HG03064 (cell line): ENCODE results near the gene ZNF638.

Source experiments
- ATAC-seq: cut with Tn5 transposase; IDR thresholded peaks from one replicate; pipeline ENCODE4 v1.9.1; 2021; ENCODE audit warnings: low read depth; ENCODE audit not compliant: unreplicated experiment

The ZNF638 gene

GRCh38 chr2:71454221-71455010 lies 122.8 kb downstream of the ZNF638 start:
- no peak for ATAC-seq

- no peak for ATAC-seq
Observed at GRCh38 chr2:71455011-71455740, 123.6 kb downstream of the ZNF638 start.

GRCh38 chr2:71455741-71456569 lies 124.4 kb downstream of the ZNF638 start:
- no peak for ATAC-seq

- ATAC-seq: no peak
Observed at GRCh38 chr2:71456617-71457016, 125.0 kb downstream of the ZNF638 start.

GRCh38 chr2:71457123-71457915 lies 125.7 kb downstream of the ZNF638 start:
- no peak for ATAC-seq

GRCh38 chr2:71457923-71458322 lies 126.3 kb downstream of the ZNF638 start:
- no peak for ATAC-seq

- ATAC-seq: no peak
Observed at GRCh38 chr2:71458413-71459083, 127.0 kb downstream of the ZNF638 start.

GRCh38 chr2:71459084-71459431 lies 127.5 kb downstream of the ZNF638 start:
- no peak for ATAC-seq

- ATAC-seq: no peak
Observed at GRCh38 chr2:71460056-71460455, 128.5 kb downstream of the ZNF638 start.

GRCh38 chr2:71460595-71461303 lies 129.2 kb downstream of the ZNF638 start:
- no peak for ATAC-seq

GRCh38 chr2:71461304-71461671 lies 129.7 kb downstream of the ZNF638 start:
- no peak for ATAC-seq

GRCh38 chr2:71462056-71462605 lies 130.5 kb downstream of the ZNF638 start:
- ATAC-seq: no peak

- ATAC-seq: no peak
Observed at GRCh38 chr2:71462641-71463341, 131.2 kb downstream of the ZNF638 start.

- no peak for ATAC-seq
Observed at GRCh38 chr2:71463342-71463654, 131.7 kb downstream of the ZNF638 start.

- no peak for ATAC-seq
Observed at GRCh38 chr2:71464389-71464788, 132.8 kb downstream of the ZNF638 start.

GRCh38 chr2:71465356-71465755 lies 133.8 kb downstream of the ZNF638 start:
- no peak for ATAC-seq

GRCh38 chr2:71465961-71466300 lies 134.3 kb downstream of the ZNF638 start:
- no peak for ATAC-seq

- ATAC-seq: no peak
Observed at GRCh38 chr2:71466301-71467179, 135.0 kb downstream of the ZNF638 start.
